OCI-LY1 (cell line): Measurements from ENCODE around the gene AMY2A.
"Not testable (repeated sequence)": the region's sequence is repeated elsewhere in the genome, so short reads cannot be mapped to it uniquely, and the experiment has no call there.

Experiments used
- H2AFZ ChIP-seq: fragments of 200-600 bp; sonication (generic), shearing (Covaris generic); 2 replicates; pipeline ENCODE4 v1.6.0; 2014; ENCODE audit warnings: antibody characterized with exemption, mild to moderate bottlenecking, low read length
- H3F3A ChIP-seq: fragments of 200-600 bp; sonication (generic), shearing (Covaris generic); 2 replicates; pipeline ENCODE4 v1.6.0; 2014; ENCODE audit warnings: mild to moderate bottlenecking, antibody characterized with exemption, low read length, moderate library complexity; ENCODE audit not compliant: insufficient read depth
- H3K27ac ChIP-seq: fragments of 200-600 bp; sonication (generic); 2 replicates; pipeline ENCODE4 v1.5.1; 2014; ENCODE audit warnings: low read length, mixed run types, mild to moderate bottlenecking, low read depth; ENCODE audit not compliant: poor library complexity, severe bottlenecking
- H3K27me3 ChIP-seq: fragments of 200-600 bp; sonication (generic); 2 replicates; pipeline ENCODE4 v1.6.0; 2014; ENCODE audit warnings: antibody characterized with exemption, mild to moderate bottlenecking, low read length, moderate library complexity; ENCODE audit not compliant: insufficient read depth
- H3K36me3 ChIP-seq: fragments of 200-600 bp; sonication (generic); 2 replicates; pipeline ENCODE4 v1.6.1; 2014; ENCODE audit warnings: mild to moderate bottlenecking, antibody characterized with exemption, low read length, moderate library complexity, mixed read lengths; ENCODE audit not compliant: insufficient read depth
- H3K4me1 ChIP-seq: fragments of 200-600 bp; sonication (generic); 2 replicates; pipeline ENCODE4 v1.5.1; 2014; ENCODE audit warnings: mild to moderate bottlenecking, low read length, moderate library complexity; ENCODE audit not compliant: insufficient read depth, severe bottlenecking
- H3K4me2 ChIP-seq: fragments of 200-600 bp; sonication (generic), shearing (Covaris generic); 2 replicates; pipeline ENCODE4 v1.6.1; 2014; ENCODE audit warnings: low read length
- H3K4me3 ChIP-seq: fragments of 200-600 bp; sonication (generic); 2 replicates; pipeline ENCODE4 v1.5.1; 2014; ENCODE audit warnings: low read length, low read depth, mild to moderate bottlenecking, mixed read lengths; ENCODE audit not compliant: poor library complexity, severe bottlenecking
- H3K79me2 ChIP-seq: fragments of 200-600 bp; shearing (Covaris generic); 2 replicates; pipeline ENCODE4 v1.6.1; 2016; ENCODE audit warnings: mixed run types, low read length, mixed read lengths; ENCODE audit not compliant: insufficient read depth
- H3K9ac ChIP-seq: fragments of 200-600 bp; sonication (generic), shearing (Covaris generic); 2 replicates; pipeline ENCODE4 v1.6.1; 2014; ENCODE audit warnings: mild to moderate bottlenecking, low read length, mixed read lengths
- H3K9me2 ChIP-seq: fragments of 200-600 bp; sonication (generic), shearing (Covaris generic); 2 replicates; pipeline ENCODE4 v1.6.1; 2014; ENCODE audit warnings: low read depth, mild to moderate bottlenecking, low read length, mixed read lengths
- H3K9me3 ChIP-seq: fragments of 200-600 bp; shearing (Covaris generic); 2 replicates; pipeline ENCODE4 v1.6.1; 2014; ENCODE audit warnings: low read length, mixed read lengths
- H4K20me1 ChIP-seq: fragments of 200-600 bp; sonication (generic), shearing (Covaris generic); 2 replicates; pipeline ENCODE4 v1.6.0; 2016; ENCODE audit warnings: mild to moderate bottlenecking, low read length; ENCODE audit not compliant: insufficient read depth
- EZH2 ChIP-seq: fragments of 200-600 bp; sonication (generic), shearing (Covaris generic); IDR thresholded peaks from 2 replicates; pipeline ENCODE4 v1.8.0; 2017; ENCODE audit warnings: borderline replicate concordance, mixed run types, mild to moderate bottlenecking, antibody characterized with exemption, low read length, moderate library complexity, mixed read lengths
- TF ChIP-seq, protein P1 (sequence below): fragments of 200-600 bp; sonication (generic), shearing (Covaris generic); IDR thresholded peaks from 2 replicates; pipeline ENCODE4 v1.5.1; 2017; ENCODE audit warnings: mild to moderate bottlenecking, antibody characterized with exemption, low read length, moderate library complexity, mixed read lengths

The AMY2A gene

DNA sequence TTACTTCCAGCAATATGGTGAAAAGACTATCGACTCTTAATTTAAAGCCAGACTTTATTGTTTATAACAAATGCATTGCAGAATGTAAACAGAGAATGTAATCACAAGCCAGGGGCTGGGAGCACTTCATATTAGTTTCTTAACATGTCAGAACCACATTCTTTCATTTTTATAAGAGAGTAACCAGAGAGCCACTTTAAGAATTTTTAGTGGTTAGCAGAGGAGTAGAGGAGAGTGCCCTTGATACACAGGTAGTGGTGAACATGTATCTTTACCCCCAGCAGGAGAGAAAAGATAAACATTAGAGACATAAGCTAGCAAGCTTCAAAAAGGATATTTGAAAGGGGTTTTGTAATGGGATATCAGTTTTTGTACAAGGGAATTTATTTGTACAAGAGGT is 34.8 kb upstream of the AMY2A start:
- no peak overlapping the region for H3K4me2 ChIP-seq
- TF ChIP-seq, protein P1, sequence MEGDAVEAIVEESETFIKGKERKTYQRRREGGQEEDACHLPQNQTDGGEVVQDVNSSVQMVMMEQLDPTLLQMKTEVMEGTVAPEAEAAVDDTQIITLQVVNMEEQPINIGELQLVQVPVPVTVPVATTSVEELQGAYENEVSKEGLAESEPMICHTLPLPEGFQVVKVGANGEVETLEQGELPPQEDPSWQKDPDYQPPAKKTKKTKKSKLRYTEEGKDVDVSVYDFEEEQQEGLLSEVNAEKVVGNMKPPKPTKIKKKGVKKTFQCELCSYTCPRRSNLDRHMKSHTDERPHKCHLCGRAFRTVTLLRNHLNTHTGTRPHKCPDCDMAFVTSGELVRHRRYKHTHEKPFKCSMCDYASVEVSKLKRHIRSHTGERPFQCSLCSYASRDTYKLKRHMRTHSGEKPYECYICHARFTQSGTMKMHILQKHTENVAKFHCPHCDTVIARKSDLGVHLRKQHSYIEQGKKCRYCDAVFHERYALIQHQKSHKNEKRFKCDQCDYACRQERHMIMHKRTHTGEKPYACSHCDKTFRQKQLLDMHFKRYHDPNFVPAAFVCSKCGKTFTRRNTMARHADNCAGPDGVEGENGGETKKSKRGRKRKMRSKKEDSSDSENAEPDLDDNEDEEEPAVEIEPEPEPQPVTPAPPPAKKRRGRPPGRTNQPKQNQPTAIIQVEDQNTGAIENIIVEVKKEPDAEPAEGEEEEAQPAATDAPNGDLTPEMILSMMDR = no peak
- TF ChIP-seq EZH2 = no peak
- H3K4me3 ChIP-seq = no peak overlapping the region

DNA sequence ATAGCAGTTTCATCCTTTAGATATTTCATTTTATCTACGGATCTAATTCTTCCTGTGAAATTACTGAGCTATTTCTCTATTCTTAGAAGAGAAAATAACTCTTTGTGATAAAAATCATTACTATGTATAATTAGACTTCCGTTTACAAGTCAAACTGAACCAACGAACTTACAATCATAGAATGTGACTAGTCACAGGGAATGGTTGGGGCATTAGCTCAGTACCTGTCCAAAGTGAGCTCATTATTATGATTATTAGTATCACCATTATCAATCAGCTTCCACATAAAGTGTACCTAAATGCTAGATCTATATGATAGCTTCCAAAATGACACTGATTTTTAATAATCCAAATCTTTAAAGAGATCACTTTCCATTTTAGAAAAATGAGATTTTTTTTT is 33.3 kb upstream of the AMY2A start:
- no peak overlapping the region for H3K4me2 ChIP-seq
- no peak overlapping the region for H2AFZ ChIP-seq
- no peak overlapping the region for H3K9ac ChIP-seq
- no peak for TF ChIP-seq EZH2
- TF ChIP-seq, protein P1 = no peak
- H3K4me3 ChIP-seq = no peak overlapping the region
- no peaks in the 10 kb centered on the region for H3K9me2 ChIP-seq
- H3F3A ChIP-seq = no peaks in the 10 kb centered on the region
- no peaks in the 10 kb centered on the region for H3K79me2 ChIP-seq
- no peaks in the 10 kb centered on the region for H3K9me3 ChIP-seq
- H3K4me1 ChIP-seq = no peaks in the 10 kb centered on the region
- no peaks in the 10 kb centered on the region for H3K27me3 ChIP-seq
- no peak overlapping the region for H3K27ac ChIP-seq
- H4K20me1 ChIP-seq = no peaks in the 10 kb centered on the region
- H3K36me3 ChIP-seq = no peaks in the 10 kb centered on the region

More for the DNA sequence above, 34.8 kb upstream of the AMY2A start:
- Histone ChIP-seq H3K79me2 (no peaks in the 10 kb centered on the region), H3K4me1 (no peaks in the 10 kb centered on the region), H3F3A (no peaks in the 10 kb centered on the region), H3K9me2 (no peaks in the 10 kb centered on the region), H3K9ac (no peak overlapping the region), H3K27ac (no peak overlapping the region), H3K9me3 (no peaks in the 10 kb centered on the region), H2AFZ (no peak overlapping the region), H3K36me3 (no peaks in the 10 kb centered on the region), H4K20me1 (no peaks in the 10 kb centered on the region), H3K27me3 (no peaks in the 10 kb centered on the region)

DNA sequence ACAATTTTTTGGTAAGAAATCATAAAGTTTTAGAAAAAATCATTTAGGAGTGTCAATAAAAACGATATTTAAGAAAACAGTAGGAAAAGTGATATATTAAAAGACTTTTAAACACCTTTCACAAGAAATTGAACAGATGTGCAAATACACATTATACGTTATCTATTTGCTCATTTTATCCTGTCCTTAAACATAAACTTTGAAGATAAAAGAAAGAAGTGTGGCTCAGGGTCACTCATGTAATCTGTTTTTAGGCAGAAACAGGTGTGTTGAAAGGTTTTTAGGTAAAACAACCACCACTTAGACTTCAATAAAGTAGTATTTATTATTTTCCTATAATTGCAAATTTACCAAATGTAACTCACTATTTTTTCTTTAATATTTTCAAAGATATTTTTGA is 32.7 kb upstream of the AMY2A start:
- no peaks in the 10 kb centered on the region for H3K27me3 ChIP-seq
- no peaks in the 10 kb centered on the region for H3F3A ChIP-seq
- H2AFZ ChIP-seq = no peak overlapping the region
- no peaks in the 10 kb centered on the region for H3K4me1 ChIP-seq
- H3K4me3 ChIP-seq = no peak overlapping the region
- no peak overlapping the region for H3K9ac ChIP-seq
- no peaks in the 10 kb centered on the region for H3K9me3 ChIP-seq
- TF ChIP-seq, protein P1 = no peak
- TF ChIP-seq EZH2 = no peak
- no peaks in the 10 kb centered on the region for H3K36me3 ChIP-seq
- no peaks in the 10 kb centered on the region for H3K9me2 ChIP-seq
- no peaks in the 10 kb centered on the region for H4K20me1 ChIP-seq
- no peak overlapping the region for H3K27ac ChIP-seq
- H3K79me2 ChIP-seq = no peaks in the 10 kb centered on the region
- H3K4me2 ChIP-seq = no peak overlapping the region

DNA sequence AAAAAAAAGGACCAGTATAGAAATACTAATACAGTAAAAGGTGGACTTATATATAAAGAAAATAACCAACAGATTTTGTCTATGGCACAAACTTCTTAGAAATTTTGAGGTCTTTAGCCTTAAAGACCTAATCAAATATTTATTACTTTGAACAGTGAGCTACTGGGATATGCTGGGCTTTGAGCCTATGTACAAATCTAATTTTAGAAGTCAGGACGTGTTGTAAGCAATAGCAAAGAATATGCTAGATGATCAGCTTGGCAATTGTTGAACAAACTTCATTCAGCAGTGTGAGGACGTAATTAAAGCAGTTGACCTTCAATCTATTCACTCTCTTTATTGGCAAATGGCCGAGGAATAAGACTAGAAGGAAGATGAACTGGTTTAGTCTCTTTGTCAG is 14.5 kb upstream of the AMY2A start:
- not testable (repeated sequence) for H3K27ac ChIP-seq, H3K4me1 ChIP-seq, H3K27me3 ChIP-seq, H3K4me3 ChIP-seq, H2AFZ ChIP-seq, H4K20me1 ChIP-seq, H3K36me3 ChIP-seq, H3K4me2 ChIP-seq, H3K9me3 ChIP-seq, H3K9ac ChIP-seq, H3K79me2 ChIP-seq, H3F3A ChIP-seq, H3K9me2 ChIP-seq
